HepG2 (cell line): Measurements from ENCODE around the gene KCNS1. TPM values are rescaled to one million over a fixed set of nuclear protein-coding genes. Genes with fewer than 3 reads are reported as not detected.

Experiments used
- ATAC-seq: fragments of 200-7000 bp; cut with Tn5 transposase; 3 replicates; pipeline ENCODE4 v1.9.1; 2020; ENCODE audit warnings: mild to moderate bottlenecking, moderate library complexity
- BruUV-seq: library from RNA; stranded (reverse); fragments of 400-500 nt; replicated peaks from 2 replicates; lab custom pipeline; 2021; lab: Mats Ljungman, UMichigan
- CTCF ChIA-PET: fragments of 300-600 bp; formaldehyde crosslinking; extraction: SDS; loops from one replicate; lab custom pipeline; 2021; ENCODE audit warnings: low total read pairs, inconsistent platforms, low intra/inter-chr PET ratio; lab: Yijun Ruan, JAX
- POLR2A ChIA-PET: fragments of 350-600 bp; sonication (Branson Sonifier 250); formaldehyde crosslinking; loops from one replicate; lab custom pipeline; 2020; ENCODE audit warnings: antibody characterized with exemption, inconsistent platforms; lab: Yijun Ruan, JAX
- DNase-seq: peaks from one replicate; pipeline ENCODE4 v3.0.0-alpha.2; 2015; ENCODE audit warnings: low spot score
- FAIRE-seq: peaks from 3 replicates; lab custom pipeline; 2011; peaks lifted over from hg19 to GRCh38; lab: Jason Lieb, UNC
- H2AFZ ChIP-seq: one replicate; pipeline ENCODE4 v1.6.1; 2011; ENCODE audit warnings: low read length, inconsistent platforms
- H3K27ac ChIP-seq: fragments of 300-600 bp; 3 replicates; pipeline ENCODE4 v1.8.0; 2011; ENCODE audit warnings: mixed run types, mild to moderate bottlenecking, mixed read lengths, low read length, inconsistent platforms; ENCODE audit not compliant: insufficient read depth; ENCODE audit errors: extremely low read length
- H3K27me3 ChIP-seq, 2 experiments: fragments of 200-600 bp in 1 of 2; 2 replicates in 1 of 2; 3 replicates in 1 of 2; pipeline versions ENCODE4 v1.6.0 to v1.8.0; 2011; ENCODE audit warnings: low read length in 2 of 2, mild to moderate bottlenecking in 2 of 2, moderate library complexity in 2 of 2, inconsistent platforms in 1 of 2; ENCODE audit not compliant: insufficient read depth in 2 of 2, control insufficient read depth in 1 of 2
- H3K36me3 ChIP-seq, 2 experiments: fragments of 200-600 bp in 1 of 2; replicated peaks in 1 of 2; 2 replicates in 1 of 2; 3 replicates in 1 of 2; pipeline versions ENCODE4 v1.5.1 to v1.8.0; 2011; ENCODE audit warnings: low read length in 2 of 2, inconsistent platforms in 1 of 2; ENCODE audit not compliant: insufficient read depth in 2 of 2, control insufficient read depth in 1 of 2
- H3K4me1 ChIP-seq: 2 replicates; pipeline ENCODE4 v1.5.1; 2012; ENCODE audit warnings: low read length, inconsistent platforms; ENCODE audit not compliant: insufficient read depth
- H3K4me2 ChIP-seq: 2 replicates; pipeline ENCODE4 v1.6.0; 2011; ENCODE audit warnings: low read depth, low read length, inconsistent platforms
- H3K4me3 ChIP-seq, 3 experiments: fragments of 200-600 bp in 1 of 3; sonication (generic), shearing (Covaris generic) in 1 of 3; replicated peaks in 1 of 3; 2 replicates each; pipeline ENCODE4 v1.5.1; 2011 to 2016; ENCODE audit warnings: low read length in 3 of 3, inconsistent platforms in 2 of 3, low read depth in 2 of 3, mild to moderate bottlenecking in 2 of 3, control low read depth in 1 of 3, mixed read lengths in 1 of 3; ENCODE audit not compliant: insufficient read depth in 1 of 3
- H3K79me2 ChIP-seq: one replicate; pipeline ENCODE4 v1.6.1; 2011; ENCODE audit warnings: low read length, inconsistent platforms; ENCODE audit not compliant: insufficient read depth
- H3K9ac ChIP-seq: 2 replicates; pipeline ENCODE4 v1.6.0; 2011; ENCODE audit warnings: mild to moderate bottlenecking, low read depth, low read length, inconsistent platforms; ENCODE audit not compliant: insufficient read depth
- H3K9me3 ChIP-seq: 2 replicates; pipeline ENCODE4 v1.5.1; 2012; ENCODE audit warnings: mild to moderate bottlenecking, low read length
- H4K20me1 ChIP-seq: 2 replicates; pipeline ENCODE4 v1.6.0; 2011; ENCODE audit warnings: inconsistent platforms, mild to moderate bottlenecking, low read length, moderate library complexity; ENCODE audit not compliant: insufficient read depth
- CTCF ChIP-seq: sonication (generic); formaldehyde crosslinking; IDR thresholded peaks from 2 replicates; pipeline ENCODE4 v1.5.0; 2020; ENCODE audit warnings: mild to moderate bottlenecking, missing genetic modification reagents, moderate library complexity
- ELF4 ChIP-seq: sonication (generic); formaldehyde crosslinking; IDR thresholded peaks from 2 replicates; pipeline ENCODE4 v1.5.0; 2020; ENCODE audit warnings: missing genetic modification reagents, mild to moderate bottlenecking, moderate library complexity, borderline replicate concordance
- FOXC1 ChIP-seq: sonication (generic); formaldehyde crosslinking; IDR thresholded peaks from 2 replicates; pipeline ENCODE4 v1.8.0; 2022; ENCODE audit warnings: mild to moderate bottlenecking, missing genetic modification reagents, borderline replicate concordance
- HOXD1 ChIP-seq: sonication (generic); formaldehyde crosslinking; IDR thresholded peaks from 2 replicates; pipeline ENCODE4 v1.5.0; 2020; ENCODE audit warnings: missing genetic modification reagents
- MXI1 ChIP-seq: IDR thresholded peaks from 3 replicates; pipeline ENCODE4 v1.6.1; 2012; ENCODE audit warnings: low read depth, low read length, inconsistent platforms, borderline replicate concordance
- RAD21 ChIP-seq: fragments of 450-650 bp; formaldehyde crosslinking; IDR thresholded peaks from 2 replicates; pipeline ENCODE4 v1.5.0; 2020; ENCODE audit warnings: mild to moderate bottlenecking
- TGIF2 ChIP-seq: IDR thresholded peaks from 2 replicates; pipeline ENCODE4 v1.6.1; 2016; ENCODE audit warnings: control low read depth, missing compliant biosample characterization
- YEATS2 ChIP-seq: sonication (generic); formaldehyde crosslinking; IDR thresholded peaks from 2 replicates; pipeline ENCODE4 v1.4.0; 2020; ENCODE audit warnings: missing genetic modification reagents, borderline replicate concordance
- ZBTB37 ChIP-seq: sonication (generic); formaldehyde crosslinking; IDR thresholded peaks from 2 replicates; pipeline ENCODE4 v1.4.0; 2020; ENCODE audit warnings: mild to moderate bottlenecking, missing genetic modification reagents
- ZNF20 ChIP-seq: sonication (generic); formaldehyde crosslinking; IDR thresholded peaks from 2 replicates; pipeline ENCODE4 v1.4.0; 2020; ENCODE audit warnings: mild to moderate bottlenecking, moderate library complexity, missing genetic modification reagents
- ZNF703 ChIP-seq: sonication (generic); formaldehyde crosslinking; IDR thresholded peaks from 2 replicates; pipeline ENCODE4 v1.5.1; 2020; ENCODE audit warnings: missing genetic modification reagents, mild to moderate bottlenecking, moderate library complexity, borderline replicate concordance
- ZNF713 ChIP-seq: sonication (generic); formaldehyde crosslinking; IDR thresholded peaks from 2 replicates; pipeline ENCODE4 v1.4.0; 2020; ENCODE audit warnings: mild to moderate bottlenecking, missing genetic modification reagents
- ZNF773 ChIP-seq: sonication (generic); formaldehyde crosslinking; IDR thresholded peaks from 2 replicates; pipeline ENCODE4 v1.4.0; 2020; ENCODE audit warnings: missing genetic modification reagents, borderline replicate concordance
- ZNF891 ChIP-seq: sonication (generic); formaldehyde crosslinking; IDR thresholded peaks from 2 replicates; pipeline ENCODE4 v1.5.0; 2020; ENCODE audit warnings: mild to moderate bottlenecking, missing genetic modification reagents
- whole genome bisulfite sequencing: methylation state at CpG from one replicate; pipeline ENCODE4 v1.1.6; 2017; ENCODE audit warnings: low lambda C conversion rate; 5-methylcytosine and 5-hydroxymethylcytosine counted together
- in situ Hi-C: cut with HindIII; loops from 2 replicates; pipeline ENCODE4 v1.10.0; 2017; ENCODE audit warnings: low pct_unique_long_range_greater_than_20kb; ENCODE audit not compliant: extremely low pct_ligation_motif_present
- intact Hi-C: fragments of 100-400 bp; cut with micrococcal nuclease; formaldehyde crosslinking; loops from one replicate; pipeline ENCODE4 v1.10.0; 2022; ENCODE audit not compliant: unreplicated experiment
- polyA plus RNA-seq, 8 experiments: library from polyadenylated mRNA; depleted of rRNA in 3 of 8; stranded (reverse) in 7 of 8; unstranded in 1 of 8; fragments of >200 nt; fragmentation: Illumina TruSeq in 4 of 8; extraction: Trizol in 4 of 8; gene quantifications; 2 replicates each; pipeline versions ENCODE4 v1.2.1 to v1.2.3, GENCODE V29; 2011 to 2016; ENCODE audit warnings: low read depth in 4 of 8, missing spikeins in 1 of 8, mixed read lengths in 1 of 8; ENCODE audit not compliant: insufficient read depth in 1 of 8
- total RNA-seq, 5 experiments: library from RNA; depleted of rRNA; stranded (reverse); fragments of >200 nt; fragmentation: Illumina TruSeq; extraction: Trizol; gene quantifications; 2 replicates each; pipeline ENCODE4 v1.2.3, GENCODE V29; 2016; ENCODE audit warnings: low read depth in 1 of 5
- TF ChIP-seq, protein P1 (sequence below): sonication (generic); formaldehyde crosslinking; IDR thresholded peaks from 2 replicates; pipeline ENCODE4 v1.4.0; 2020; ENCODE audit warnings: missing genetic modification reagents, low read depth, mild to moderate bottlenecking, borderline replicate concordance
- TF ChIP-seq, protein P2 (sequence below): sonication (generic); formaldehyde crosslinking; IDR thresholded peaks from 2 replicates; pipeline ENCODE4 v1.4.0; 2020; ENCODE audit warnings: low read depth, missing genetic modification reagents

Gene KCNS1
- total and polyA plus RNA-seq, 2 of the 13 experiments (the other 11 are each of a cell fraction or from before 2014, with no cell fraction given) = 0.03 TPM; not detected in 1

DNA sequence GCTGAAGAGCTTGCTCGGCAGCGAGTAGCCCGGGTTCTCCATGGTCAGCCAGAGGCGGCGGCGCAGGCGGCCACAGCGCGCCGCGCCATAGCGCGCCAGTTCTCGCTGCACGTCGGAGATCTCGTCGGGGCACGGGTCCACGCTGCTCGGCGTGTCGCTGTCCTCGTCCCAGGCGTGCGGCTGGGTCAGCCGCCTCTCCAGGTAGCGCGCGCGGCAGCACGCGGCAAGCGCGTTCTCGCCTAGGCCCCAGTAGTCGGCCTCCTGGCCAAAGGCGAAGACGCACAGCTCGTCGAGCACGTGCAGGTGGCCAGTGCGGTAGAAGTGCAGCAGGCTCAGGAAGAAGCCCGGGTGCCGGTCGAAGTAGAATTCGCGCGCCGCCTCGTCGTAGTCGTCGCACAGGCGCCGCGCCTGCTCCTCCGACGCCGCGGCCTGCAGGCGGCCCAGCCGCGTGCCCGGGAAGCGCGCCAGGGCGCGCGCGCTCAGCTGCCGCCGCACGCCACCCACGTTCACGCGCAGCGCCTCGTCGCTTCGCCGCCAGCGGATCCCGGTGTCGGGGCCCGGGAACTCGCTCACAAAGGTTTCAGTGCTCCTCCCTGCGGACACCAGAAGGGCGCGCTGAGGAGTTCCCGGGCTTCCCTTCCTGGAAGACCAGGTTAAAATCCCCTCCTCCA lies 2.7 kb downstream of the KCNS1 start:
- DNase-seq (no peak), FAIRE-seq (no peak), ATAC-seq (peak; percentile 3; the same call in 1 of the 3 replicates)
- Histone ChIP-seq H3K4me1 (peaks cover 12% of the 10 kb centered on the region), H3K9me3 (no peaks in the 10 kb centered on the region), H3K79me2 (no peaks in the 10 kb centered on the region), H3K9ac (no peak overlapping the region), H4K20me1 (no peaks in the 10 kb centered on the region), H3K27ac (no peak overlapping the region), H3K4me2 (no peak overlapping the region), H3K36me3 (no peaks in the 10 kb centered on the region), H3K27me3 (peaks cover 0 to 31% of the 10 kb centered on the region in 2 experiments; a peak in 4 of 5 replicates), H2AFZ (no peak overlapping the region), H3K4me3 (no peak overlapping the region)
- ChIA-PET CTCF (interaction anchor here (1.6 kb wide), 1 partner anchor 54 kb away, joined by 3 read pairs; no protein-coding TSS in a partner anchor), POLR2A (no interaction called here)
- 83% methylated on average over 91 of the region's 91 CpGs for WGBS
- in situ Hi-C loops = loop anchor here (10.0 kb wide), 1 partner anchor 53 kb away; no protein-coding TSS in a partner anchor
- TF ChIP-seq ELF4 (CRISPR knock-in tag) (no peak), HOXD1 (CRISPR knock-in tag) (no peak), FOXC1 (CRISPR knock-in tag) (no peak), CTCF (CRISPR knock-in tag) (peak; percentile 49), YEATS2 (CRISPR knock-in tag) (no peak), TGIF2 (CRISPR knock-in tag) (no peak), MXI1 (no peak), ZBTB37 (CRISPR knock-in tag) (no peak), ZNF20 (CRISPR knock-in tag) (no peak), ZNF703 (CRISPR knock-in tag) (no peak), RAD21 (CRISPR knock-in tag) (0 out of 2 replicates have a peak, but pooled peaks have one; percentile 13), ZNF713 (CRISPR knock-in tag) (no peak), ZNF773 (no peak), ZNF891 (no peak)
- TF ChIP-seq, protein P1, sequence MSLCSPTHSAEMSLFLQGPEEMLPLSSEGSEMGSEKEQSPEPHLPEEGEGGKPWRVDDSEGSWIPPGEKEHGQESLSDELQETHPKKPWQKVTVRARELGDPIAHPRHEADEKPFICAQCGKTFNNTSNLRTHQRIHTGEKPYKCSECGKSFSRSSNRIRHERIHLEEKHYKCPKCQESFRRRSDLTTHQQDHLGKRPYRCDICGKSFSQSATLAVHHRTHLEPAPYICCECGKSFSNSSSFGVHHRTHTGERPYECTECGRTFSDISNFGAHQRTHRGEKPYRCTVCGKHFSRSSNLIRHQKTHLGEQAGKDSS = no peak
- TF ChIP-seq, protein P2, sequence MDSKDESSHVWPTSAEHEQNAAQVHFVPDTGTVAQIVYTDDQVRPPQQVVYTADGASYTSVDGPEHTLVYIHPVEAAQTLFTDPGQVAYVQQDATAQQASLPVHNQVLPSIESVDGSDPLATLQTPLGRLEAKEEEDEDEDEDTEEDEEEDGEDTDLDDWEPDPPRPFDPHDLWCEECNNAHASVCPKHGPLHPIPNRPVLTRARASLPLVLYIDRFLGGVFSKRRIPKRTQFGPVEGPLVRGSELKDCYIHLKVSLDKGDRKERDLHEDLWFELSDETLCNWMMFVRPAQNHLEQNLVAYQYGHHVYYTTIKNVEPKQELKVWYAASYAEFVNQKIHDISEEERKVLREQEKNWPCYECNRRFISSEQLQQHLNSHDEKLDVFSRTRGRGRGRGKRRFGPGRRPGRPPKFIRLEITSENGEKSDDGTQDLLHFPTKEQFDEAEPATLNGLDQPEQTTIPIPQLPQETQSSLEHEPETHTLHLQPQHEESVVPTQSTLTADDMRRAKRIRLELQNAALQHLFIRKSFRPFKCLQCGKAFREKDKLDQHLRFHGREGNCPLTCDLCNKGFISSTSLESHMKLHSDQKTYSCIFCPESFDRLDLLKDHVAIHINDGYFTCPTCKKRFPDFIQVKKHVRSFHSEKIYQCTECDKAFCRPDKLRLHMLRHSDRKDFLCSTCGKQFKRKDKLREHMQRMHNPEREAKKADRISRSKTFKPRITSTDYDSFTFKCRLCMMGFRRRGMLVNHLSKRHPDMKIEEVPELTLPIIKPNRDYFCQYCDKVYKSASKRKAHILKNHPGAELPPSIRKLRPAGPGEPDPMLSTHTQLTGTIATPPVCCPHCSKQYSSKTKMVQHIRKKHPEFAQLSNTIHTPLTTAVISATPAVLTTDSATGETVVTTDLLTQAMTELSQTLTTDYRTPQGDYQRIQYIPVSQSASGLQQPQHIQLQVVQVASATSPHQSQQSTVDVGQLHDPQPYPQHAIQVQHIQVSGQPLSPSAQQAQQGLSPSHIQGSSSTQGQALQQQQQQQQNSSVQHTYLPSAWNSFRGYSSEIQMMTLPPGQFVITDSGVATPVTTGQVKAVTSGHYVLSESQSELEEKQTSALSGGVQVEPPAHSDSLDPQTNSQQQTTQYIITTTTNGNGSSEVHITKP = no peak
- BruUV-seq = no TSS peak
- intact Hi-C loops = no loop called here
